ENCODE measurements around the gene WASHC3. TPM values are rescaled to one million over a fixed set of nuclear protein-coding genes. Genes with fewer than 3 reads are reported as not detected.
A peak's percentile ranks its signal among the peaks of the same experiment; 100 is the strongest.

WASHC3 gene, protein sequence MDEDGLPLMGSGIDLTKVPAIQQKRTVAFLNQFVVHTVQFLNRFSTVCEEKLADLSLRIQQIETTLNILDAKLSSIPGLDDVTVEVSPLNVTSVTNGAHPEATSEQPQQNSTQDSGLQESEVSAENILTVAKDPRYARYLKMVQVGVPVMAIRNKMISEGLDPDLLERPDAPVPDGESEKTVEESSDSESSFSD
- 37.1 and 80.0 TPM in 2 replicates for total RNA-seq

DNA sequence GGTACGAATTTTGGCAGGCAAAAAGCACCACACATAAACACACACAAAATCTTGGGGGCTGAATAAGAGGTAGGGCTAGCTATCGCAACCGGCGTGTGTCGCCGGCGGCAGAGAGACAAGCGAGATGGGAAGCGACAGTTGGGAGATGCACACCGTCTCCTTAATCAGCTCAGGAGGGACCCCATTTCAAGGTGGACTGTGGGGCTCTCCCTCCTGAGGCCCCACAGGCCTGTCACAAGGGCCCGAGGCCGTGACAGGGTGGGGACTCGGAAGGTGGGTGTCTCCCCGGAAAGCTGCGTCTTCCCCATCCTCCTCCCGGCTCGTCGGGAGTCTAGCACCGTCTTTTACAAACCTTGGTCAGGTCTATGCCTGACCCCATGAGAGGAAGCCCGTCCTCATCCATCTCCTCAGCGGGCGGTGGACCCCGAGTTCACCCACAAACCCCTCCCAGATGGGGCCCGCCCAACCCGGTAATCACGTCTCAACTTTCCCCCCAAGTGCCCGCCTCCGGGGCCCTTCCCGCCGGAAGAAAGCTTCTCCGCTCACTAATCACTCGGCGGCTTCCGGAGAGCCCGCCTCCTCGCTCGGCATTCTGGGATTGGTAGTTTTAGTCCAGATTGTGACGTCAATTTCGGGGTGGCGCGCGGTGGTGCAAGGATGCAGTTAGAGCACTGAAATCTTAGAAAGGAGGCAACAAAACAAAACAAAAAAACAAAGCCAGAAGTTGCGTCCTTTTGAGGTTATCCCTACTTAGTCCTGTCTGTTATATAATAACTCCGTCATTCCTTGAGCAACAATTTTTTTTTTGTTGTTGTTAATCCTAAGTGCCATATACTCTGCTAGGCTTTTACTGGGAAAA is at the start of gene WASHC3:
Gene WASHC3, minus strand, starts transcription at position 432 of the 859 bp plus-strand sequence. Its CDS starts 29 bp downstream, at position 403.
- DNase-seq (ENCODE audit: low read depth) = peak; percentile 85
- Histone ChIP-seq H3K27me3 (ENCODE audit: control insufficient read depth, insufficient read depth, low read length) (no peaks in the 10 kb centered on the region), H3K4me3 (ENCODE audit: low read depth, low read length) (peak within 1 kb of the TSS; percentile 53), H3K36me3 (ENCODE audit: control insufficient read depth, insufficient read depth, low read length) (peaks cover 1% of the 10 kb centered on the region)
- TF ChIP-seq, protein P1, sequence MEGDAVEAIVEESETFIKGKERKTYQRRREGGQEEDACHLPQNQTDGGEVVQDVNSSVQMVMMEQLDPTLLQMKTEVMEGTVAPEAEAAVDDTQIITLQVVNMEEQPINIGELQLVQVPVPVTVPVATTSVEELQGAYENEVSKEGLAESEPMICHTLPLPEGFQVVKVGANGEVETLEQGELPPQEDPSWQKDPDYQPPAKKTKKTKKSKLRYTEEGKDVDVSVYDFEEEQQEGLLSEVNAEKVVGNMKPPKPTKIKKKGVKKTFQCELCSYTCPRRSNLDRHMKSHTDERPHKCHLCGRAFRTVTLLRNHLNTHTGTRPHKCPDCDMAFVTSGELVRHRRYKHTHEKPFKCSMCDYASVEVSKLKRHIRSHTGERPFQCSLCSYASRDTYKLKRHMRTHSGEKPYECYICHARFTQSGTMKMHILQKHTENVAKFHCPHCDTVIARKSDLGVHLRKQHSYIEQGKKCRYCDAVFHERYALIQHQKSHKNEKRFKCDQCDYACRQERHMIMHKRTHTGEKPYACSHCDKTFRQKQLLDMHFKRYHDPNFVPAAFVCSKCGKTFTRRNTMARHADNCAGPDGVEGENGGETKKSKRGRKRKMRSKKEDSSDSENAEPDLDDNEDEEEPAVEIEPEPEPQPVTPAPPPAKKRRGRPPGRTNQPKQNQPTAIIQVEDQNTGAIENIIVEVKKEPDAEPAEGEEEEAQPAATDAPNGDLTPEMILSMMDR (IDR thresholded peaks at IDR 0.05; ENCODE audit: insufficient read depth, low read length, severe bottlenecking) = no peak
- FAIRE-seq = no peak

DNA sequence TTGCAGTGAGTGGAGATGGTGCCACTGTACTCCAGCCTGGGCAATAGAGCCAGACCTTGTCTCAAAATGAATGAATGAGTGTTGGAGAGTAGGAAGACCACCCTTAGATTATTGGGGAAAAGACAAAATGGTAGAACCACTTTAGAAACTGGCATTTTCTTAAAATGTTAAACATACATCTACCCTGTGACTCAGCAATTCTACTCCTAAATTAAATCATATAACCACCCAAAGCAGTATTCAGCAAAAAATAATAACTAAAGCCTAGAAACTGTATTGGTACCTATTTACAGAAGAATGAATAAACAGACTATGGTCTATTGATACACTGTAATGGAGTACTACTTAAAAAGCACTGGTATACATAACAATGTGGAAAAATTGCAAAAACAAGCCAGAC is 49.0 kb upstream of the WASHC3 start:
- FAIRE-seq (no peak), DNase-seq (ENCODE audit: low read depth) (no peak)
- Histone ChIP-seq H3K4me3 (ENCODE audit: low read depth, low read length) (no peak overlapping the region), H3K27me3 (ENCODE audit: control insufficient read depth, insufficient read depth, low read length) (no peaks in the 10 kb centered on the region), H3K36me3 (ENCODE audit: control insufficient read depth, insufficient read depth, low read length) (peaks cover 5% of the 10 kb centered on the region)
- TF ChIP-seq, protein P1 (IDR thresholded peaks at IDR 0.05; ENCODE audit: insufficient read depth, low read length, severe bottlenecking) = no peak

DNA sequence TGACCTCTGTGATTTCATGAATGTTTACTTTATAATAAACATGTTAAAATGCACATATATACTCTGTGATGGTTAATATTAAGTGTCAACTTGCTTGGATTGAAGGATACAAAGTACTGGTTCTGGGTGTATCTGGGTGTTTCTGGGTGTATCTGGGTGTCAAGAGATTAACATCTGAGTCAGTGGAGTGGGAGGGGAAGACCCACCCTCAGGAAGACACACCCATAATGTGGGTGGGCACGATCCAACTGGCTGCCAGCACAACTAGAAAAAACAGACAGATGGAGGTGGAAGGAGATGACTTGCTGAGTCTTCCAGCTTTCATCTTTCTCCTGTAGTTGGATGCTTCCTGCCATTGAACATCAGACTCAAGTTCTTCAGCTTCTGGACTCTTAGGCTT is 46.2 kb upstream of the WASHC3 start:
- Histone ChIP-seq H3K36me3 (ENCODE audit: control insufficient read depth, insufficient read depth, low read length) (peaks cover 9% of the 10 kb centered on the region), H3K4me3 (ENCODE audit: low read depth, low read length) (no peak overlapping the region), H3K27me3 (ENCODE audit: control insufficient read depth, insufficient read depth, low read length) (no peaks in the 10 kb centered on the region)
- peak; percentile 64 for DNase-seq (ENCODE audit: low read depth)
- TF ChIP-seq, protein P1 (IDR thresholded peaks at IDR 0.05; ENCODE audit: insufficient read depth, low read length, severe bottlenecking) = no peak
- FAIRE-seq = no peak

DNA sequence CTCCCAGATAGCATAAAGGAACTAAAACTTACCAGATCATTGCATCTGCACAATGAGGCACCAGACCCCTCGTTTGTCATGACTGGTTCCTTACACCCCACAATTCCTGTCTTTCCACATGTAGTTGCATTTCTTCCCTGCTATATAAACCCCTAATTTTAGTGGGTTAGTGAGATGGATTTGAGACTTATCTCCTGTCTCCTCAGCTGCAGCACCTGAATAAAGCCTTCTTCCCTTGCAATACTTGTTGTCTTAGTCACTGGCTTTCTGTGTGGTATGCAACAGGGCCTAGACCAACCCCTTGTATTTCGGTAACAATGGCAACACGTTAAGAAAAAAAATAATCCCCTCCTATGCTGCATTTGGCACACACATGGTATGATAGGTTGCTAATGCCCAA is 45.1 kb upstream of the WASHC3 start:
- H3K27me3 ChIP-seq (ENCODE audit: control insufficient read depth, insufficient read depth, low read length) = no peaks in the 10 kb centered on the region
- FAIRE-seq (no peak), DNase-seq (ENCODE audit: low read depth) (no peak)
- H3K36me3 ChIP-seq (ENCODE audit: control insufficient read depth, insufficient read depth, low read length) = peaks cover 9% of the 10 kb centered on the region
- TF ChIP-seq, protein P1 (IDR thresholded peaks at IDR 0.05; ENCODE audit: insufficient read depth, low read length, severe bottlenecking) = no peak
- H3K4me3 ChIP-seq (ENCODE audit: low read depth, low read length) = no peak overlapping the region

DNA sequence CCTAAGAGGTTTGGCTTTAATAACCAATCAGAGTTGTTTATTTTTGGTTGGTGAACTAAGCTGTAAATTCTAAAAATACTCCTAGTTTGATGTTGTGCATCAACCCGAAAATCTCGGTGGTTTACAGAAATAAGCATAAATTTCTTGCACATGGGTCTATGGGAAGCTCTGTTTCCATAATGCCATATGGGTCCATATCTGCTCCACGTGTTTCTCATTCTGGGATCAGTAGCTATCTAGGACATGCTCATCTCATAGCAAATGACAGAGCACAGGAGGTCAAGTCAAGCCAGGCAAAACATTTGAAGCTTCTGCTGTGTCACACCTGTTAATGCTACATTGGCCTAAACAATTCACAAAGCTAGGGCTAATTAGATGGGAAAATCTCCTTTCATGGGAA is 35.1 kb upstream of the WASHC3 start:
- Histone ChIP-seq H3K36me3 (ENCODE audit: control insufficient read depth, insufficient read depth, low read length) (peaks cover 3% of the 10 kb centered on the region), H3K4me3 (ENCODE audit: low read depth, low read length) (no peak overlapping the region), H3K27me3 (ENCODE audit: control insufficient read depth, insufficient read depth, low read length) (no peaks in the 10 kb centered on the region)
- no peak for FAIRE-seq
- DNase-seq (ENCODE audit: low read depth) = no peak
- TF ChIP-seq, protein P1 (IDR thresholded peaks at IDR 0.05; ENCODE audit: insufficient read depth, low read length, severe bottlenecking) = no peak
